Sigmoid colon (tissue), 7 donors: ENCODE results near the gene HERC3. TPM values are rescaled to one million over a fixed set of nuclear protein-coding genes. Genes with fewer than 3 reads are reported as not detected.

ENCODE experiments used
- DNase-seq: peaks from one replicate; pipeline ENCODE4 v3.0.0-alpha.2; 2019
- H3K27ac ChIP-seq, 4 donors: fragments of 200-600 bp; sonication (generic); one replicate each; pipeline ENCODE4 v1.5.1; 2016 to 2019; ENCODE audit warnings: mild to moderate bottlenecking in 1 of 4
- H3K27me3 ChIP-seq, 3 donors: fragments of 200-600 bp; sonication (generic); one replicate each; pipeline ENCODE4 v1.5.1; 2019; ENCODE audit warnings: mild to moderate bottlenecking in 1 of 3
- H3K36me3 ChIP-seq, 4 donors: fragments of 200-600 bp; sonication (generic); one replicate each; pipeline ENCODE4 v1.5.1; 2016 to 2019
- H3K4me1 ChIP-seq, 4 donors: fragments of 200-600 bp; sonication (generic); one replicate each; pipeline ENCODE4 v1.5.1; 2017 to 2019
- H3K4me3 ChIP-seq, 4 donors: fragments of 200-600 bp; sonication (generic); one replicate each; pipeline ENCODE4 v1.5.1; 2017 to 2019; ENCODE audit warnings: mild to moderate bottlenecking in 2 of 4, moderate library complexity in 1 of 4
- H3K9me3 ChIP-seq, 4 donors: fragments of 200-600 bp in 3 of 4; sonication (generic) in 3 of 4; one replicate each; pipeline versions ENCODE4 v1.5.1 to v1.6.1; 2013 to 2019
- CTCF ChIP-seq, 4 experiments: fragments of 450-650 bp in 3 of 4; fragments of 200-600 bp in 1 of 4; IDR thresholded peaks; one replicate each; pipeline ENCODE4 v1.5.1; 2016 to 2019; ENCODE audit warnings: antibody characterized with exemption in 4 of 4, mild to moderate bottlenecking in 3 of 4, moderate library complexity in 2 of 4
- EP300 ChIP-seq, 4 donors: sonication (generic); formaldehyde crosslinking; IDR thresholded peaks; one replicate each; pipeline ENCODE4 v1.6.1; 2017; ENCODE audit warnings: antibody characterized with exemption in 4 of 4
- POLR2A ChIP-seq, 2 donors: fragments of 450-650 bp; IDR thresholded peaks; one replicate each; pipeline ENCODE4 v1.6.1; 2016; ENCODE audit warnings: antibody characterized with exemption in 2 of 2, mild to moderate bottlenecking in 2 of 2, moderate library complexity in 2 of 2
- POLR2AphosphoS5 ChIP-seq, 4 donors: sonication (generic); formaldehyde crosslinking; IDR thresholded peaks; one replicate each; pipeline ENCODE4 v1.6.1; 2017; ENCODE audit warnings: antibody characterized with exemption in 4 of 4
- WGBS, 2 donors: extraction: QIAGEN DNeasy Blood & Tissue Kit; methylation state at CpG; one replicate each; pipeline ENCODE4 v1.1.7; 2013; 5-methylcytosine and 5-hydroxymethylcytosine counted together
- intact Hi-C: fragments of 100-400 bp; cut with DNase I; formaldehyde crosslinking; loops from one replicate; pipeline ENCODE4 v1.15.1; 2023
- polyA plus RNA-seq, 3 donors: library from polyadenylated mRNA; stranded (reverse); fragments of 200-250 nt; gene quantifications; one replicate each; pipeline ENCODE4 v1.2.3, GENCODE V29; 2013
- total RNA-seq, 4 donors: library from RNA; depleted of rRNA; stranded (reverse); fragments of >200 nt; gene quantifications; one replicate each; pipeline ENCODE4 v1.1.0, GENCODE V29; 2016
- donor health status: healthy with polysubstance abuse.
- donor health status: Bipolar disorder and iron deficiency.
- donor health status: healthy.

Gene HERC3
- total and polyA plus RNA-seq, 7 donors, result 12.2 to 44.9 (median 34.6) TPM

GRCh38 chr4:88744609-88745008 lies 152.3 kb downstream of the HERC3 start:
- H3K27me3 ChIP-seq, result no peaks in the 10 kb centered on the region
- DNase-seq, result no peak
- peaks cover 0 to 14% (median 12%) of the 10 kb centered on the region in 4 donors for H3K4me1 ChIP-seq
- no peak for TF ChIP-seq CTCF (IDR thresholded peaks at IDR 0.05)
- no peak for TF ChIP-seq POLR2AphosphoS5 (IDR thresholded peaks at IDR 0.05)
- no peak for TF ChIP-seq POLR2A (IDR thresholded peaks at IDR 0.05)
- no peak for TF ChIP-seq EP300 (IDR thresholded peaks at IDR 0.05)
- intact Hi-C loops, result no loop called here
- no peak overlapping the region for H3K4me3 ChIP-seq
- WGBS, 2 donors, result 94 to 98% methylated on average over 3 of the region's 3 CpGs
- H3K9me3 ChIP-seq, result no peaks in the 10 kb centered on the region
- peak overlapping the region in 1 of 4 donors; percentile 26 for H3K27ac ChIP-seq
- H3K36me3 ChIP-seq, result peaks cover 11 to 52% (median 32%) of the 10 kb centered on the region in 4 donors

- no peak for DNase-seq
- Histone ChIP-seq H3K27ac (peak overlapping the region in 3 of 4 donors; percentile 26 to 42 (median 36)), H3K36me3 (peaks cover 16 to 58% (median 38%) of the 10 kb centered on the region in 4 donors), H3K27me3 (no peaks in the 10 kb centered on the region), H3K4me3 (no peak overlapping the region), H3K4me1 (peaks cover 0 to 14% (median 12%) of the 10 kb centered on the region in 4 donors), H3K9me3 (no peaks in the 10 kb centered on the region)
- WGBS, 2 donors, result 92 to 95% methylated on average over 1 of the region's 1 CpG
- intact Hi-C loops, result no loop called here
- TF ChIP-seq CTCF (IDR thresholded peaks at IDR 0.05), result no peak
- TF ChIP-seq POLR2A (IDR thresholded peaks at IDR 0.05), result no peak
- TF ChIP-seq EP300 (IDR thresholded peaks at IDR 0.05), result no peak
- no peak for TF ChIP-seq POLR2AphosphoS5 (IDR thresholded peaks at IDR 0.05)
These were observed 152.9 kb downstream of the HERC3 start for GRCh38 chr4:88745175-88745574.

- H3K27ac ChIP-seq, result peak overlapping the region in 3 of 4 donors; percentile 26 to 42 (median 36)
- no peaks in the 10 kb centered on the region for H3K27me3 ChIP-seq
- H3K9me3 ChIP-seq, result no peaks in the 10 kb centered on the region
- intact Hi-C loops, result no loop called here
- peaks cover 20 to 63% (median 42%) of the 10 kb centered on the region in 4 donors for H3K36me3 ChIP-seq
- 83 to 96% methylated on average over 1 of the region's 1 CpG for WGBS, 2 donors
- TF ChIP-seq POLR2AphosphoS5 (IDR thresholded peaks at IDR 0.05), result no peak
- no peak for TF ChIP-seq POLR2A (IDR thresholded peaks at IDR 0.05)
- TF ChIP-seq EP300 (IDR thresholded peaks at IDR 0.05), result no peak
- no peak for TF ChIP-seq CTCF (IDR thresholded peaks at IDR 0.05)
- no peak overlapping the region for H3K4me3 ChIP-seq
- H3K4me1 ChIP-seq, result peaks cover 0 to 14% (median 12%) of the 10 kb centered on the region in 4 donors
- DNase-seq, result no peak
These were observed 153.4 kb downstream of the HERC3 start for GRCh38 chr4:88745581-88746163.

GRCh38 chr4:88746206-88746605 lies 153.9 kb downstream of the HERC3 start:
- Histone ChIP-seq H3K4me3 (no peak overlapping the region), H3K9me3 (no peaks in the 10 kb centered on the region), H3K27me3 (no peaks in the 10 kb centered on the region), H3K4me1 (peaks cover 0 to 14% (median 12%) of the 10 kb centered on the region in 4 donors), H3K27ac (peak overlapping the region in 3 of 4 donors; percentile 26 to 42 (median 36)), H3K36me3 (peaks cover 20 to 68% (median 43%) of the 10 kb centered on the region in 4 donors)
- no peak for TF ChIP-seq POLR2AphosphoS5 (IDR thresholded peaks at IDR 0.05)
- TF ChIP-seq CTCF (IDR thresholded peaks at IDR 0.05), result no peak
- no peak for TF ChIP-seq EP300 (IDR thresholded peaks at IDR 0.05)
- TF ChIP-seq POLR2A (IDR thresholded peaks at IDR 0.05), result no peak
- no peak for DNase-seq
- WGBS, 2 donors, result 78 to 88% methylated on average over 5 of the region's 5 CpGs
- intact Hi-C loops, result no loop called here
